MM.1S (cell line): ENCODE results near the gene SARS2.

Source experiments
- DNase-seq: peaks from one replicate; pipeline ENCODE4 v3.0.0-alpha.2; 2015
- H2AFZ ChIP-seq: fragments of 300-600 bp; sonication (generic); 2 replicates; pipeline ENCODE4 v1.6.0; 2016; ENCODE audit warnings: antibody characterized with exemption, low read length
- H3F3A ChIP-seq: fragments of 300-600 bp; sonication (generic); 2 replicates; pipeline ENCODE4 v1.6.1; 2016; ENCODE audit warnings: mild to moderate bottlenecking, antibody characterized with exemption, low read length, moderate library complexity, mixed read lengths; ENCODE audit not compliant: insufficient read depth
- H3K27ac ChIP-seq: fragments of 300-600 bp; sonication (generic); 2 replicates; pipeline ENCODE4 v1.5.1; 2016; ENCODE audit warnings: mild to moderate bottlenecking, low read length
- H3K27me3 ChIP-seq: fragments of 300-600 bp; sonication (generic); replicated peaks from 2 replicates; pipeline ENCODE4 v1.6.0; 2016; ENCODE audit warnings: low read length; ENCODE audit not compliant: insufficient read depth
- H3K36me3 ChIP-seq: fragments of 300-600 bp; sonication (generic); replicated peaks from 2 replicates; pipeline ENCODE4 v1.6.1; 2016; ENCODE audit warnings: mild to moderate bottlenecking, low read length, mixed read lengths; ENCODE audit not compliant: insufficient read depth
- H3K4me1 ChIP-seq: fragments of 300-600 bp; sonication (generic); 2 replicates; pipeline ENCODE4 v1.6.1; 2016; ENCODE audit warnings: low read length, mixed read lengths
- H3K4me2 ChIP-seq: fragments of 300-600 bp; sonication (generic); 2 replicates; pipeline ENCODE4 v1.6.0; 2016; ENCODE audit warnings: low read depth, low read length
- H3K4me3 ChIP-seq: fragments of 300-600 bp; sonication (generic); 2 replicates; pipeline ENCODE4 v1.5.1; 2016; ENCODE audit warnings: low read length, mixed read lengths
- H3K79me2 ChIP-seq: fragments of 300-600 bp; sonication (generic); 2 replicates; pipeline ENCODE4 v1.6.1; 2016; ENCODE audit warnings: mixed run types, low read length, mixed read lengths
- H3K9ac ChIP-seq: fragments of 300-600 bp; sonication (generic); 2 replicates; pipeline ENCODE4 v1.6.1; 2016; ENCODE audit warnings: low read length, mixed read lengths
- H3K9me2 ChIP-seq: fragments of 300-600 bp; sonication (generic); replicated peaks from 2 replicates; pipeline ENCODE4 v1.6.1; 2016; ENCODE audit warnings: mild to moderate bottlenecking, low read length, mixed read lengths; ENCODE audit not compliant: insufficient read depth
- H3K9me3 ChIP-seq: fragments of 300-600 bp; sonication (generic); replicated peaks from 2 replicates; pipeline ENCODE4 v1.6.1; 2016; ENCODE audit warnings: mild to moderate bottlenecking, low read length, mixed read lengths; ENCODE audit not compliant: insufficient read depth
- H4K20me1 ChIP-seq: fragments of 300-600 bp; sonication (generic); 2 replicates; pipeline ENCODE4 v1.6.1; 2016; ENCODE audit warnings: mild to moderate bottlenecking, low read length, moderate library complexity, mixed read lengths; ENCODE audit not compliant: insufficient read depth
- EZH2 ChIP-seq: fragments of 300-600 bp; sonication (generic); optimal IDR thresholded peaks from 2 replicates; pipeline ENCODE3; 2017; ENCODE audit warnings: low read depth, mild to moderate bottlenecking, antibody characterized with exemption, low read length, mixed read lengths
- EZH2phosphoT487 ChIP-seq: fragments of 300-600 bp; sonication (generic); IDR thresholded peaks from 2 replicates; pipeline ENCODE4 v1.6.1; 2018; ENCODE audit warnings: antibody characterized with exemption, low read length
- TF ChIP-seq, protein P1 (sequence below): fragments of 300-600 bp; sonication (generic); IDR thresholded peaks from 2 replicates; pipeline ENCODE4 v1.5.1; 2016; ENCODE audit warnings: antibody characterized with exemption, low read length, mixed read lengths

SARS2 gene

GRCh38 chr19:38929929-38930775 is at the start of gene SARS2:
Gene SARS2 (minus strand): TSS chr19:38930763. CDS start chr19:38930736, 27 bp downstream.
- Histone ChIP-seq H3K9me2 (no peaks in the 10 kb centered on the region), H3K27ac (peak within 1 kb of the TSS; percentile 76), H4K20me1 (no peaks in the 10 kb centered on the region), H3K9ac (peak within 1 kb of the TSS; percentile 95), H3K36me3 (no peaks in the 10 kb centered on the region; the same call in 1 of the 2 replicates), H2AFZ (peak within 1 kb of the TSS; percentile 91), H3K27me3 (no peaks in the 10 kb centered on the region), H3F3A (no peaks in the 10 kb centered on the region), H3K9me3 (no peaks in the 10 kb centered on the region), H3K4me3 (peak within 1 kb of the TSS; percentile 98), H3K79me2 (peaks cover 32% of the 10 kb centered on the region), H3K4me2 (peak within 1 kb of the TSS; percentile 89), H3K4me1 (peaks cover 8% of the 10 kb centered on the region; the same call in 1 of the 2 replicates)
- TF ChIP-seq EZH2 (no peak), EZH2phosphoT487 (no peak)
- TF ChIP-seq, protein P1, sequence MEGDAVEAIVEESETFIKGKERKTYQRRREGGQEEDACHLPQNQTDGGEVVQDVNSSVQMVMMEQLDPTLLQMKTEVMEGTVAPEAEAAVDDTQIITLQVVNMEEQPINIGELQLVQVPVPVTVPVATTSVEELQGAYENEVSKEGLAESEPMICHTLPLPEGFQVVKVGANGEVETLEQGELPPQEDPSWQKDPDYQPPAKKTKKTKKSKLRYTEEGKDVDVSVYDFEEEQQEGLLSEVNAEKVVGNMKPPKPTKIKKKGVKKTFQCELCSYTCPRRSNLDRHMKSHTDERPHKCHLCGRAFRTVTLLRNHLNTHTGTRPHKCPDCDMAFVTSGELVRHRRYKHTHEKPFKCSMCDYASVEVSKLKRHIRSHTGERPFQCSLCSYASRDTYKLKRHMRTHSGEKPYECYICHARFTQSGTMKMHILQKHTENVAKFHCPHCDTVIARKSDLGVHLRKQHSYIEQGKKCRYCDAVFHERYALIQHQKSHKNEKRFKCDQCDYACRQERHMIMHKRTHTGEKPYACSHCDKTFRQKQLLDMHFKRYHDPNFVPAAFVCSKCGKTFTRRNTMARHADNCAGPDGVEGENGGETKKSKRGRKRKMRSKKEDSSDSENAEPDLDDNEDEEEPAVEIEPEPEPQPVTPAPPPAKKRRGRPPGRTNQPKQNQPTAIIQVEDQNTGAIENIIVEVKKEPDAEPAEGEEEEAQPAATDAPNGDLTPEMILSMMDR, result peak; percentile 99
- DNase-seq, result peak; percentile 95

- Histone ChIP-seq H2AFZ (no peak overlapping the region), H3K4me1 (peaks cover 12% of the 10 kb centered on the region), H3K27ac (no peak overlapping the region), H3K9me3 (no peaks in the 10 kb centered on the region), H3K9me2 (no peaks in the 10 kb centered on the region), H3K4me2 (no peak overlapping the region), H3K9ac (no peak overlapping the region), H3F3A (no peaks in the 10 kb centered on the region), H4K20me1 (no peaks in the 10 kb centered on the region), H3K4me3 (no peak overlapping the region), H3K27me3 (peaks cover 23% of the 10 kb centered on the region), H3K36me3 (no peaks in the 10 kb centered on the region), H3K79me2 (no peaks in the 10 kb centered on the region)
- TF ChIP-seq, protein P1, result no peak
- TF ChIP-seq EZH2, result no peak
- TF ChIP-seq EZH2phosphoT487, result no peak
- no peak for DNase-seq
Measured at GRCh38 chr19:38979812-38980211, 49.2 kb upstream of the SARS2 start.

DNA sequence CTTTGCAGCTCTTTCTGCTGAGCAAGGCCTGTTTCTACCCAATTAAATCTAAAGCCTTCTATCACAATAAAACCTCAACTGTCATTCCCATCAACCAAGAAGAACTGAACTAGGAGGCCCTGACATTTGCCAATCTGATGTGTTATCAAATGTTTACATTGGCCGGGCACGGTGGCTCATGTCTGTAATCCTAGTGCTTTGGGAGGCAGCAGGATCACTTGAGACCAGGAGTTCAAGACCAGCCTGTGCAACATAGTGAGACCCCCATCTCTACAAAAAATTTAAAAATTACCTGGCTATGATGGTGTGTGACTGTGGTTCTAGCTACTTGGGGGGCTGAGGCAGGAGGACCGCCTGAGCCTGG is 47.7 kb upstream of the SARS2 start:
- Histone ChIP-seq H3K4me1 (peaks cover 12% of the 10 kb centered on the region), H3K79me2 (no peaks in the 10 kb centered on the region), H3F3A (no peaks in the 10 kb centered on the region), H3K36me3 (no peaks in the 10 kb centered on the region), H3K4me3 (no peak overlapping the region), H3K9me2 (no peaks in the 10 kb centered on the region), H3K9me3 (no peaks in the 10 kb centered on the region), H3K4me2 (no peak overlapping the region), H3K27me3 (peaks cover 28% of the 10 kb centered on the region), H4K20me1 (no peaks in the 10 kb centered on the region), H3K27ac (peak overlapping the region; percentile 45; the same call in 1 of the 2 replicates), H3K9ac (no peak overlapping the region), H2AFZ (no peak overlapping the region; the same call in 1 of the 2 replicates)
- DNase-seq, result no peak
- TF ChIP-seq, protein P1, result no peak
- no peak for TF ChIP-seq EZH2phosphoT487
- TF ChIP-seq EZH2, result no peak
